ENCODE data around the gene EIF2S3. TPM values are rescaled to one million over a fixed set of nuclear protein-coding genes. Genes with fewer than 3 reads are reported as not detected.
"Not testable (repeated sequence)": the region's sequence is repeated elsewhere in the genome, so short reads cannot be mapped to it uniquely, and the experiment has no call there.

The EIF2S3 gene
- total RNA-seq, 2 experiments from 2014 or later, result 197 to 202 TPM

- H3K9me3 Mint-ChIP-seq, result no peaks in the 10 kb centered on the region
- Histone ChIP-seq H3K27me3 (ENCODE audit: control insufficient read depth in 1 of 2, insufficient read depth in 2 of 2, low read length in 2 of 2) (no peaks in the 10 kb centered on the region), H3K4me3 (ENCODE audit: low read length) (no peak overlapping the region), H3K36me3 (ENCODE audit: insufficient read depth, low read length) (peaks cover 23% of the 10 kb centered on the region), H3K9me3 (ENCODE audit: control insufficient read depth in 1 of 2, insufficient read depth in 1 of 2, low read length in 2 of 2) (no peaks in the 10 kb centered on the region), H3K4me1 (ENCODE audit: insufficient read depth, low read length) (peaks cover 4% of the 10 kb centered on the region), H3K27ac (ENCODE audit: low read depth in 1 of 2, low read length in 2 of 2) (no peak overlapping the region)
- H3K27ac Mint-ChIP-seq, result no peak overlapping the region
- ATAC-seq (ENCODE audit: poor library complexity) (no peak), DNase-seq (no peak)
- POLR2A ChIA-PET, result no interaction called here
- no peaks in the 10 kb centered on the region for H3K27me3 Mint-ChIP-seq
- H3K4me1 Mint-ChIP-seq (ENCODE audit: low read depth), result peaks cover 7% of the 10 kb centered on the region
- TF ChIP-seq, protein P1, sequence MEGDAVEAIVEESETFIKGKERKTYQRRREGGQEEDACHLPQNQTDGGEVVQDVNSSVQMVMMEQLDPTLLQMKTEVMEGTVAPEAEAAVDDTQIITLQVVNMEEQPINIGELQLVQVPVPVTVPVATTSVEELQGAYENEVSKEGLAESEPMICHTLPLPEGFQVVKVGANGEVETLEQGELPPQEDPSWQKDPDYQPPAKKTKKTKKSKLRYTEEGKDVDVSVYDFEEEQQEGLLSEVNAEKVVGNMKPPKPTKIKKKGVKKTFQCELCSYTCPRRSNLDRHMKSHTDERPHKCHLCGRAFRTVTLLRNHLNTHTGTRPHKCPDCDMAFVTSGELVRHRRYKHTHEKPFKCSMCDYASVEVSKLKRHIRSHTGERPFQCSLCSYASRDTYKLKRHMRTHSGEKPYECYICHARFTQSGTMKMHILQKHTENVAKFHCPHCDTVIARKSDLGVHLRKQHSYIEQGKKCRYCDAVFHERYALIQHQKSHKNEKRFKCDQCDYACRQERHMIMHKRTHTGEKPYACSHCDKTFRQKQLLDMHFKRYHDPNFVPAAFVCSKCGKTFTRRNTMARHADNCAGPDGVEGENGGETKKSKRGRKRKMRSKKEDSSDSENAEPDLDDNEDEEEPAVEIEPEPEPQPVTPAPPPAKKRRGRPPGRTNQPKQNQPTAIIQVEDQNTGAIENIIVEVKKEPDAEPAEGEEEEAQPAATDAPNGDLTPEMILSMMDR (IDR thresholded peaks at IDR 0.05), result no peak
- H3K4me3 Mint-ChIP-seq, result no peak overlapping the region
- H3K36me3 Mint-ChIP-seq (ENCODE audit: low read depth), result peaks cover 40% of the 10 kb centered on the region
- intact Hi-C loops (cut with DNase I, micrococcal nuclease), result no loop called here
- CTCF ChIA-PET, result no interaction called here
Observed at GRCh38 chrX:24079411-24079810, 24.7 kb downstream of the EIF2S3 start.

GRCh38 chrX:24080245-24080644, 25.5 kb downstream of the EIF2S3 start:
- H3K4me1 ChIP-seq (ENCODE audit: insufficient read depth, low read length); H3K9me3 Mint-ChIP-seq; H3K27ac ChIP-seq (ENCODE audit: low read depth in 1 of 2, low read length in 2 of 2); H3K9me3 ChIP-seq (ENCODE audit: control insufficient read depth in 1 of 2, insufficient read depth in 1 of 2, low read length in 2 of 2); CTCF ChIA-PET; POLR2A ChIA-PET; H3K4me3 Mint-ChIP-seq; H3K4me1 Mint-ChIP-seq (ENCODE audit: low read depth); DNase-seq; ATAC-seq (ENCODE audit: poor library complexity); H3K4me3 ChIP-seq (ENCODE audit: low read length); H3K27me3 Mint-ChIP-seq; H3K27me3 ChIP-seq (ENCODE audit: control insufficient read depth in 1 of 2, insufficient read depth in 2 of 2, low read length in 2 of 2): not testable (repeated sequence)
- intact Hi-C loops (cut with DNase I, micrococcal nuclease), result loop anchor here (5.0 kb wide), 2 partner anchors 72 to 162 kb away; no protein-coding TSS in a partner anchor
- Mint-ChIP-seq H3K36me3 (ENCODE audit: low read depth) (peaks cover 33% of the 10 kb centered on the region), H3K27ac (peak overlapping the region; percentile 20)
- peaks cover 20% of the 10 kb centered on the region for H3K36me3 ChIP-seq (ENCODE audit: insufficient read depth, low read length)

- no peak for ATAC-seq (ENCODE audit: poor library complexity)
- intact Hi-C loops (cut with DNase I, micrococcal nuclease), result loop anchor here (5.0 kb wide), 2 partner anchors 72 to 162 kb away; no protein-coding TSS in a partner anchor
- TF ChIP-seq, protein P1 (IDR thresholded peaks at IDR 0.05), result no peak
- ChIA-PET CTCF (interaction anchor here (1.5 kb wide), 1 partner anchor 27 kb away, joined by 8 read pairs; no protein-coding TSS in a partner anchor), POLR2A (no interaction called here)
- Mint-ChIP-seq H3K4me3 (no peak overlapping the region), H3K36me3 (ENCODE audit: low read depth) (peaks cover 28% of the 10 kb centered on the region), H3K27me3 (no peaks in the 10 kb centered on the region), H3K9me3 (no peaks in the 10 kb centered on the region), H3K27ac (peak overlapping the region; percentile 20), H3K4me1 (ENCODE audit: low read depth) (peaks cover 7% of the 10 kb centered on the region)
- no peaks in the 10 kb centered on the region for H3K27me3 ChIP-seq (ENCODE audit: control insufficient read depth in 1 of 2, insufficient read depth in 2 of 2, low read length in 2 of 2)
- no peak for DNase-seq
- H3K27ac ChIP-seq (ENCODE audit: low read depth in 1 of 2, low read length in 2 of 2), result no peak overlapping the region
- H3K36me3 ChIP-seq (ENCODE audit: insufficient read depth, low read length), result peaks cover 16% of the 10 kb centered on the region
- no peak overlapping the region for H3K4me3 ChIP-seq (ENCODE audit: low read length)
- H3K9me3 ChIP-seq (ENCODE audit: control insufficient read depth in 1 of 2, insufficient read depth in 1 of 2, low read length in 2 of 2), result no peaks in the 10 kb centered on the region
- H3K4me1 ChIP-seq (ENCODE audit: insufficient read depth, low read length), result peaks cover 4% of the 10 kb centered on the region
Observed at GRCh38 chrX:24080704-24081103, 25.9 kb downstream of the EIF2S3 start.

DNA sequence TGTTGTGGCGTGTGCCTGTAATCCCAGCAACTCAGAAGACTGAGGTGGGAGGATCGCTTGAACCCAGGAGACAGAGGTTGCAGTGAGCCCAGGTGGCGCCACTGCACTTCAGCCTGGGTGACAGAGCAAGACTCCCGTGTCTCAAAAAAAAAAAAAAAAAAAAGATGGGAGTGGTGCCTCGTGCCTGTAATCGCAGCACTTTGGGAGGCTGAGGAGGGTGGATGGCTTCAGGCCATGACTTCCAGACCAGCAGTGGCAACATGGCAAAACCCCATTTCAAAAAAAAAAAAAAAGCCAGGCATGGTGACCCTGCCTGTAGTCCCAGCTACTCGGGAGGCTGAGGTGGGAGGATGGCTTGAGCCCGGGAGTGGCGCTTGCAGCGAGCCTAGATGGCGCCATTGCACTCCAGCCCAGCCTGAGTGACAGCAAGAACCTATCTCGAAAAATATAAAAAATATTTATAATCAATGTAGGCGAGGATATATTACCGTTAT, 27.0 kb downstream of the EIF2S3 start:
- no peak overlapping the region for H3K27ac Mint-ChIP-seq
- Histone ChIP-seq H3K27ac (ENCODE audit: low read depth in 1 of 2, low read length in 2 of 2) (no peak overlapping the region), H3K4me1 (ENCODE audit: insufficient read depth, low read length) (peaks cover 4% of the 10 kb centered on the region), H3K9me3 (ENCODE audit: control insufficient read depth in 1 of 2, insufficient read depth in 1 of 2, low read length in 2 of 2) (no peaks in the 10 kb centered on the region), H3K27me3 (ENCODE audit: control insufficient read depth in 1 of 2, insufficient read depth in 2 of 2, low read length in 2 of 2) (no peaks in the 10 kb centered on the region), H3K4me3 (ENCODE audit: low read length) (peak overlapping the region; percentile 14), H3K36me3 (ENCODE audit: insufficient read depth, low read length) (peaks cover 11% of the 10 kb centered on the region)
- ATAC-seq (ENCODE audit: poor library complexity), result peak; percentile 90
- no peaks in the 10 kb centered on the region for H3K9me3 Mint-ChIP-seq
- TF ChIP-seq, protein P1 (IDR thresholded peaks at IDR 0.05), result peak; percentile 65
- intact Hi-C loops (cut with DNase I, micrococcal nuclease), result loop anchor here (1.0 to 5.0 kb wide), 4 partner anchors 69 to 161 kb away; no protein-coding TSS in a partner anchor
- ChIA-PET CTCF (interaction anchor here (0.7 to 1.5 kb wide), 9 partner anchors 26 to 363 kb away, joined by 3 to 8 read pairs (median 3); partner anchors contain the start of gene ZFX), POLR2A (interaction anchor here (1.0 kb wide), 1 partner anchor 69 kb away, joined by 10 read pairs; no protein-coding TSS in a partner anchor)
- H3K36me3 Mint-ChIP-seq (ENCODE audit: low read depth), result peaks cover 18% of the 10 kb centered on the region
- H3K4me3 Mint-ChIP-seq, result no peak overlapping the region
- no peaks in the 10 kb centered on the region for H3K27me3 Mint-ChIP-seq
- peak; percentile 10 to 78 (median 46) for DNase-seq
- peaks cover 7% of the 10 kb centered on the region for H3K4me1 Mint-ChIP-seq (ENCODE audit: low read depth)
